NK-92 (cell line): ENCODE data around the gene CTPS2.
"Not testable (repeated sequence)": the region's sequence is repeated elsewhere in the genome, so short reads cannot be mapped to it uniquely, and the experiment has no call there.

Experiments used
- DNase-seq: peaks from one replicate; lab custom pipeline; 2025; ENCODE audit not compliant: unreplicated experiment; lab: John Stamatoyannopoulos, UW

The CTPS2 gene

DNA sequence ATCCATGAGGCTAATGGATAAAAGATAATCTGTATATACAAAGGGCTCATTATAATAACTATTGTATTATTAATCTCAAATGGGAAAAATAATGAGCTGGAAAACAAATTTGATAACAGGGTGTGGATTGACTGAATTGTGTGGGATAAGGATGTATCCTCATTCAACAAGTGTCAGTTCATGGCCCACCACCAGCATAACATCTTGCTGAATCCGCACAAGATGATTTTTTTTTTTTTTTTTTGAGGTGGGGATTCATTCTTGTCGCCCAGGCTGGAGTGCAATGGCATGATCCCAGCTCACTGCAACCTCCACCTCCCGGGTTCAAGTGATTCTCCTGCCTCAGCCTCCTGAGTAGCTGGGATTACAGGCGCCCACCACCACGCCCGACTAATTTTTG is 3.2 kb upstream of the CTPS2 start:
- not testable (repeated sequence) for DNase-seq

DNA sequence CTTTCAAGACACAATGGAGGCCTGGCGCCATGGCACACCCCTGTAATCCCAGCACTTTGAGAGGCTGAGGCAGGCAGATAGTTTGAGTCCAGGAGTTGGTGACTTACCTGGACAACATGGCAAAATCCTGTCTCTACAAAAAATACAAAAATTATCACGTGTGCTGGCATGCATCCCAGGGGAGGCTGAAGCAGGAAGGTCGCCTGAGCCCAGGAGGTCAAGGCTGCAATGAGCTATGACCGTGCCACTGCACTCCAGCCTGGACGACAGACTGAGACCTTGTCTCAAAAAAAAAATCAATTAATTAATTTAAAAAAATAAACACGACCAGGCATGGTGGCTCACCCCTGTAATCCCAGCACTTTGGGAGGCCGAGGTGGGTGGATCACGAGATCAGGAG is 2.0 kb upstream of the CTPS2 start:
- DNase-seq = no peak

DNA sequence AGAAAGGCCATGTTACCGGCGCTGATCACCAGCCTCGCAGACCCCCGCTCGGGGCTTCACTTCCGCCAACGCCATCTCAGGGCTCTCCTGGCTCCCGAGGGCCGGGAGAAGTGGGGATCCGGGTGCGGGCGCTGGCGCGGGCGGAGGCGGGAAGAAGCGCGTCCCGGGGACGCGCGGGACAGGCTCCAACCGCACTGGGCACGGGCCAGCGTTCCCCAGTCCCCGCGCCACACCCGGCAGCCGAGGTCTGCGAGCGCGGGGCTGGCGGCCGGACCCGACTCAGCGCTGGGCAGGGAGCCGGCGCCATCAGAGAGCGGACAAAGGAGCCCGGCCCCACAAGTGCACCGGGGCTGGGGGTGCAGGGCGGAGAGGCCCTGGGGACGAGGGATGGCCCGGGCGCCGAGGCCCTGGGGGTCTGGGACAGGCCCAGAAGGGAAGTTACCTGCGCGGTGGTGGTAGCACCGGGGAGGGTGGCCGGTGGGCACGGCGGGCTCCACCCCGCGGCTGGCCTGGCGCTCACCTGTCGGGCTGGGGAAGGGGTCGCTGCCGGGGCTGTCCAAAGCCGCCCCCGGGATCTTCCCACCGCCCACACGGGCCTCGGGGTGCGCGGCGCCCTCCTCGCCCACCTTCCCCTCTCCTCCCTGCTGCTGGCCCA is 449 bp downstream of the CTPS2 start:
- DNase-seq = no peak

DNA sequence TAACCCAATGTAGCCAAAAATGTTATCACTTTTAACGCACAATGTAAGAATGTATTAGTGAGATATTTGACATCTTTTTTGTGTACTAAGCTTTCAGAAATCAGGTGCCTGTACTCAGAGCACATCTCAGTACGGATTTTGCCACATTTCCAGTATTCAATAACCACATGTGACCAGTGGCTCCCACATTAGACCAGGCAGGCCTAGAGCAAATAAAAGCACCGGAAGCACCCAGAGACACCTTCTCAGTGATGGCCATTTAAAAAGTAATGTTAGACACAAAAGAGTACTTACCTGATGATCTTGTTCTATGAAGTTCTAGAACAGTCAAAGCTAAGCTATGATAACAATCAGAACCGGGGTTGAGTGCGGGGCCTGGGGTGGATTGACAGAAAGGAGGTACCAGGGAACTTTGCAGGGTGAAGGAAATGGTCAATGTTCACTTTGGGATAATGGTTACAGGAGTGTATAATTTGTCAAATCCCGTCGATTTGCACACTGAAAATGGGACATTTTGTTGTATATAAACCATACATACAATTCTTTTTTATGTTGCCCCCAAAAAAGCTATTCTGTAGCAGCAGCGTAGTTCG is 1.2 kb downstream of the CTPS2 start:
- DNase-seq = no peak

DNA sequence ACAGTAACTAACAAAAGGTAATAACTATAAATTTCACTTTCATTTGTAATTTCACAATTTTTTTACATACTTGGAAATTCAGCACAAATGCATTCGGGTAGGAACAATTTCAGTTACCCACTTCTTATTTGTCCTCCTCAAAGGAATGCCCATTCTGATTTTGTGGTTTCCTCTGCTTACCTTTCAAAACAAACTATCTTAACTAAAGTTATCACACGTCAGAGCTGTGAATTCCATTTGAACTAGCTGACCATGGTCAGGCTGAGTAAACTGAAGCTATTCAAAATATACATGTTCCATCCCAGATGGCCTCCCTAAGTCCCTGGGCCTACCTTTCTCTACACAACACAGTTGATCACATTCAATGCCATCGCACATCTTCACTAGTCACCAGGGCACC is 4.5 kb downstream of the CTPS2 start:
- DNase-seq = no peak

DNA sequence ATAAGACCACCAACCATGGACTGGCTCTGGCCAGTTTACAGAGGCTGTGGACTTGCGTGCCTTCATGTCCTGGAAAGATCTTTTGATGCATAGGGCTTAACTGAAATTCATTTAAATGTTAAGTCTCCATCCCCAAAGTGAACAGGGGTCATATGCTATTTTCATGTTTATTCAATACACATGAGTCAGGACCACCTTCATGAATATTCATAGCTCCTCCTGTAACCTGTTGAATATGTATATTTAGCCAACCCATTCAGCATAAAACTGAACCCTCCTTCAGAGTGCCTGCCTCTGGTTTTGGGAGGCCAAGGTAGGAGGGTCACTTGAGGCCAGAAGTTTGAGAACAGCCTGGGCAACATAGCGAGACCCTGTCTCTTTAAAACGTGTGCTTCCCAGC is 7.1 kb downstream of the CTPS2 start:
- DNase-seq = no peak

DNA sequence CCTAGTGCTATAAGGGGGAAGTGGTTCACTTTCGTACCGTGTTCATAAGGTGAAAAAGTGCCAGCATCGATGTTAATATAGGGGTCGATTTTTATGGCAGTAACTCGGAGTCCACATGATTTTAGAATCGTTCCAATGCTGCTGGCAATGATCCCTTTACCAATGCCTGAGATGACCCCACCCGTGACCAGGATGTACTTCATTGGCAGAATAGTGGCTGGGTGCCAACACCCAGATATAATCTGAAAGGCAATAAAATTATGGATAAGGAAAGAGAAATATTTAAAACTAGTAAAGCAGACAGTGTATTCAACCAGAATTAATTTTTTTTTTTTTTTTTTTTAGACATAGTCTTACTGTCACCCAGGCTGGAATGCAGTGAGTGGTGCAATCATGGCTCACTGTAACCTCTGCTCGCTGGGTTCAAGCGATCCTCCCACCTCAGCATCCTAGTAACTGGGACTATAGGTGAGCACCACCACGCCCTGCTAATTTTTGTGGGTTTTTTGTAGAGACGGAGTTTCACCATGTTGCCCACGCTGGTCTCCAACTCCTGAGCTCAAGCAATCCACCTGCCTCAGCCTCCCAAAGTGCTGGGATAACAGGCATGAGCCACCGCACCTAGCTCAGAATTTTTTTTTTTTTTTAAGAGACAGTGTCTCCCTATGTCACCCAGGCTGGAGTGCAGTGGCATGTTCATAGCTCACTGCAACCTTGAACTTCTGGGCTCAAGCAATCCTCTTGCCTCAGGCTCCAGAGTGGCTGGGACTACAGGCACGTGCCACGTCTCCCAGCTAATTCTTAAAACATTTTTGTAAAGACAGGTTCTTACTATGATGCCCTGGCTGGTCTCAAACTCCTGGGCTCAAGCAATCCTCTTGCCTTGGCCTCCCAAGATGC is 9.5 kb downstream of the CTPS2 start:
- no peak for DNase-seq

DNA sequence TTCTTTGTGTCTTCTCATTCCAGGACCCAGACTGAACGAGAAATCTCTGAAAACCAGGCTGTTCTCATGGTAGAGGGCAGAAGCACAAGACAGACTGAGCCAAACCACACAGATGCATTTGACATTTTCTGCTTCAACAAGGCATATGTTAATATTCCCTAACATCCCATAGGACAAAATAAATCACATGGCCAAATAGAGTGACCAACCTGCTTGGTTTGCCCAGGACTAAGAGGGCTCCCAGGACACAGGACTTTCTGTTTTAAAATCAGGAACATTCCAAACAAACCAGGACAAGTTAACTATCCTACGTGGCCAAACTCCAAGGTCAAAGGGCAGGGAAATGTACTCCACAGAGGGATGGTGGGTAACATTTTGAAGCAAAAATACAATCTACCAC is 11.7 kb downstream of the CTPS2 start:
- no peak for DNase-seq

DNA sequence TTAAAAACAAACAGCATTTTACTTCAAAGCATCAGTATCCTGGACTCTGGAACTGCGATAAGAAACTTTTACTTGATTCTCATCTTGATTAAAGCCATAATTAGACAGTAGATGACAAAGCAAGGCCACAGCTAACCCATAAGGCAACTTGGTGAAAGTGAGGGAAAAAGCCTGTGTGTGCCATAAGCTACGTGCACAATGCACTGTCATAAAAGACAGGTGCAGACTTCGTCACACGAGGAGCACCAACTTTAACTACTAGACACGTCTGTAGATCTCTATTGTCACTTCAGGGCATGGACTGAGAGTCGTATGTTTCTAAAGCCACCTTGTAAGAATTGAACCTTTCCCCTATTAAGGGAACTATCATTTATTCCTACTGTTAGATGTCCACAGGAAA is 13.1 kb downstream of the CTPS2 start:
- no peak for DNase-seq

DNA sequence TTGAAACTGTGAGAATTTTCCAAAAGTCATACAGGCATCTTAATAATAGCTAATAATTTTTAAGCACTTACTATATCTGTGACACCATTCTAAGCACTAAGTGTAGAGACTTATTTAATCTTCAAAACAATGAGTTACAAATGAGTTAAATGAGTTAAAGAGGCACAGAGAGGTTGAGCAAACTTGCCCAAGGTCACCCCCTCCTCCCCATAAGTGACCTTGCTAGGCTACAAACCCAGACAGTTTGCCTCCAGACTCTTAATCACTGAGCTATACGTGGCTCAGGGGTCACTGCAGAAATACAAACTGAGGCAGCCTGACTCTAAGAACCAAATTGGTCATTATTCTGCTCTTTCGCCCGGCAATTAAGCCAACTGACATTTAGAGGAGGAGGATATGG is 15.5 kb downstream of the CTPS2 start:
- no peak for DNase-seq

DNA sequence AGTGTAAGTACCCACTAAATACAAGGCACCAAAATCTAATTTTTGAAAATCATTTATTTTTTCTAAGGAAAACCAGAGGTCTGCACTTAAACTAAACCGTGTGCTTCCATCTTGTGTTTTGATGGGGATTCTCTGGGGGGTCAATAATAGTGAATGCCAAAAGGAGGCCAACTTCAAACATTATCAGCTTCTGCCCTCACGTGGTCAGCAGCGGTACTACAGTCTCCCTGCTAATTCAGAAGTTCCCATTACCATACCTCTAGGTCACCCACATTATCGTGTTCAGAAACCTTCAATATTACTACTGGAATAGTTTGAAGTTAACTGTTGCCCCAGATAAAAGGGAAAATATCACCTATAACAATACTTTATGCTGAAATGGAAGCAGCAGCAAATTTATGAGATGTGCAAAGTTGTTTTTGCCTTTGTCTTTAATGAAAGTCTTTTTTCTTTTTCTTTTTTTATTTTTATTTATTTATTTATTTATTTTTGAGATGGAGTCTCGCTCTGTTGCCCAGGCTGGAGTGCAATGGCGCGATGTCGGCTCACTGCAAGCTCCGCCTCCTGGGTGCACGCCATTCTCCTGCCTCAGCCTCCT is 17.3 kb downstream of the CTPS2 start:
- no peak for DNase-seq

DNA sequence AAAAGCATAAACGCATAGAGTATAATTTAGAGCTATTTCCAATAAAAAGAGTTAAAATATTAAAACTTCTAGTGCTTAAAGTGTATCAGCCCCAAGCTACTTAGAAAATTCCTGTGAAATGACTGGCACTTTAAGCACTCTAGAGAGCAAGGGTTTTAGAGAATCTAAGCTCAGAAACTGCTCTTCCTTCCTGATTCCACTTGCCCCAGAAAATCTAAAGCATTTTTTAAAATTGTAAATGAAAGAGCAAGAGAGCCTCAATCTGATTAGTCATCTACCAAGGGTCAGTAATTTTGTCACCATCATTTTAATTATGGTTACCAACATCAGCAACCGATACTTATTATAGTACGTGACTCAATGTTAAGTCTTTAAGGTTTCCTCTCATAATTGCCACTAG is 25.0 kb downstream of the CTPS2 start:
- no peak for DNase-seq

DNA sequence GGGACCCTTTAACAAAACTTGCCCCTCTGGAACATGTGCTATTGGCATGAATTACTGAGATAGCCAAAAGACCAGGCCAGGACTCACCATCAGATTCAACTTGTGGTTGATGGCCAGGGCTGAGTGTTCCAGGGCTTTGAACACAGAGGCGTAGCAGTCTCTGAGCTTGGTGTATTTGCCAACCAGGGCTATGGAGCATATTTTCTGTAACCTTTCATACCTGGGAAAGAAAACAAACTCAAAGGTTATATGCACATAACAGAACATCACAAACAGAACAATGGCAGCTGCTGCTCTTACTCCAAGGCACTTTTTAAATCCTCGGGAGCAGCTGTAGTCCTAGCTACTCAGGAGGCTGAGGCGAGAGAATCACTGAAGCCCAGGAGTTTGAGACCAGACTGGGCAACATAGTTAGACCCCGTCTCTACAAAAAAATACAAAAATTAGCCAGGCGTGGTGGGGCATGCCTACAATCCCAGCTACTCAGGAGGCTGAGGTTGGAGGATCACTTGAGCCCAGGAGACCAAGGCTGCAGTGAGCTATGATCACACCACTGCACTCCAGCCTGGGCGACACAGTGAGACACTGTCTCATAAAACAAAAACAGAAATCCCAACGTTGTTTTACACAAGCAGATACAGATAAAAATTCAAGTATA is 29.3 kb downstream of the CTPS2 start:
- DNase-seq = no peak

DNA sequence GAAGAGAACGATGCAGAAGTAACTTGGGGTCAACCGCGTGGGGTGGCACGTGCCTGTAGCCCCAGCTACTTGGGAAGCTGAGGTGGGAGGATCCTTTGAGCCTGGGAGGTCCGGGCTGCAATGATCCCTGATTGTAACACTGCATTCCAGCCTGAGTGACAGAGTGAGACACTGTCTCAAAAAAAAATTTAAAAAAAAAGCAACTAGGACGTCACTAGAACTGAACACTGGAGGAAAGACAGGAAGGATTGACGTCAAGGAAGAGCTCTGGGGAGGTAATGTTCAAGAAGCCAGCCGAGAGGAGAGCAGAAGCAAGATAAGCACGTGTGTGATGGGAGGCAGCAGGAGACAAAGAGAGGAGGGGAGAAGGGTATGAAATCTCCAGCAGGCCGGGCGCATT is 33.8 kb downstream of the CTPS2 start:
- DNase-seq = no peak

DNA sequence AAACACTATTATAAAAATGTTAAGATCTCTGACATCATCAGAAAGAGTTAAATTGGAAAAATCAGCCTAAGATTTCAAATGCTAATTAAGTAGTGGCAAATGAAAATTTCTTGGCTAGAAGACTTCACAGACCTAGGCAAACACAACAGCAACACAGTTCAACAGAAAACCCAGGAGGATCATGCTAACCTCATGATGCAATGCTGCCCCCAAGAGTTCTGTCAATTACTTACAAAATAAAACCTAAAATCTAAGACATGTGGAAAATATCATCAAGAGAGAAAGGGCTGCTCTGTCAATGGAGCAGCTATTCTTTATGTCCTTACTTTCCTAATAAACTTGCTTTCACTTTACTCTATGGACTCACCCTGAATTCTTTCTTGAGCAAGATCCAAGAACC is 41.5 kb downstream of the CTPS2 start:
- DNase-seq = no peak

DNA sequence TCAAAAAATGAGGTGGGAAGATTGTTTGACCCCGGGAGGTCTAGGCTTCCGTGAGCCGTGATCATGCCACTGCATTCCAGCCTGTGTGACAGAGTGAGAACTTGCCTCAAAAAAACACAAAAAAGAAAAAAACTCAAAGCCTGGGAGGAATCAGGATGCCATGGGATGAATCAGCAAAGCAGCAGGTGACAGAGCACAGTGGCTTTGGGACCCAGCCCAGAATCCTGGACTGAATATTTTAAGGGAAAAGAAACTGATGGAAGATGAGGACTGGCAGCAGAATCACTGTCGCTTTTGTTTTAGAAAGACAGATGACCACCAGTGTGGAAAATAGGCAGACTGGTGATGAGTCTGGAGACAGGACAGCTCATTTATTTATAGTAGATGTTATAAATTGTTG is 45.9 kb downstream of the CTPS2 start:
- DNase-seq = no peak

DNA sequence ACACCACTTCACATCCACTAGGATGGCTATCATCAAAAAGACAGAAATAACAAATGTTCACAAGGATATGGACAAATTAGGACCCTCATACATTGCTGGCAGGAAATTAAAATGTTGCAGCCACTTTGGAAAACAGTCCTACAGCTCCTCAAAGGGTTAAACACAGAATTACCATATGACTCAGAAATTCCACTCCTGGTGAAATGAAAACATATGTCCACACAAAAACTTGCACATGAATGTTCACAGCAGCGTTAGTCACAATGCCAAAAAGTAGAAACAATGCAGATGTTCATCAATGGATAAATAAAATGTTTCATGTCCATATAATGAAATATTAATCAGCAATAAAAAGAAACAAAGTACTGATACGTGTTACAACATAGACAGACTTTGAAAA is 47.4 kb downstream of the CTPS2 start:
- DNase-seq = no peak

DNA sequence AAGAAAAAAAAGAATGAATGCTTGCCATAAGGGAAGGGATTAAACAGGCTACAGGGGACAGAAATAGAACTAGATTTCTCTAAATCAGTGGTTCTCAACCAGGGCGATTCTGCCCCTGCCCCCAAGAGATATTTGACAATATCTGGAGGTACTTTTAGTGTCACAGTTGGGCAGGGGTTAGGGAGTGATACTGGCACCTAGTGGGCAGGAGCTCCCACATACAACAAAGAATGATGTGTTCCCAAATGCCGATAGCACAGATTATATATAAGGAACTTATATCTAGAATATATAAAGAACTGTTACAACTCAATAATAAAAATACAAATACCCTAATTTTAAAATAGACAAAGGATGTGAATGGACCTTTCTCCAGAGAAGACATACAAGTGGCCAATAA is 47.8 kb downstream of the CTPS2 start:
- no peak for DNase-seq

DNA sequence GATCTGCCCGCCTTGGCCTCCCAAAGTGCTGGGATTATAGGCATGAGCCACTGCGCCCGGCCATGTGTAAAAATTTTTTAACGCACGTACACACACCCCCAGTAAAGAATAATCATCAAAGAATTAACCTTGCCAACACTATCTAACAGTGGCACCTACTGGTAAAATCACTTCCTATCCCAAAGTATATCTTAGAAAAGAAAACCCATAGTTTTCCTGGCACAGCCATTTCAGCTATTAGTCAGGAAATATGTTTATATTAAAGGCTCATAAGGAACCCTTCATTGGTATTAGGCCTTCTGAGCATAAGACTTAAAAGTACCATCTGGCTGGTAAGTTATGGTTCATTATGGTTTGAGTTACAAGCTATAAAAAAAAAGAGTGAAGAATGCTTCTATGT is 48.4 kb downstream of the CTPS2 start:
- DNase-seq = no peak

DNA sequence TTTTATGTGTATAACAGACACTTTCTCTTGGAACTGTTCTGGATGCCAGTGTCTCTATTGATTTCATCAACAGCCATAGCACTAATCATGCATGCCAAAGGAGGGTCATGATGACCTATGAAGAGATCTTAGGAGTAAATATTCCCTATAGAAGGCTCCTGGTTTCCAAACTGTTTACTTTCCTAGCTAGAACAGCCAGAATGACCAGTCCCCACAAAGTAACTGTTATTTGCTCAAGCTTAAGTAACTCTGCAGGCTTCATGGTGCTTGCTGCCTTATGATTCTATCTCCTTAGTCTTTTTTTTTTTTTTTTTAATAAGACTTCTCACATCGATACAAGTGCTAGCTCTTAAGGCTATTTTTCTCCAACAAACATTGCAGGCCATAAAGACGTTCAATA is 50.1 kb downstream of the CTPS2 start:
- DNase-seq = no peak

DNA sequence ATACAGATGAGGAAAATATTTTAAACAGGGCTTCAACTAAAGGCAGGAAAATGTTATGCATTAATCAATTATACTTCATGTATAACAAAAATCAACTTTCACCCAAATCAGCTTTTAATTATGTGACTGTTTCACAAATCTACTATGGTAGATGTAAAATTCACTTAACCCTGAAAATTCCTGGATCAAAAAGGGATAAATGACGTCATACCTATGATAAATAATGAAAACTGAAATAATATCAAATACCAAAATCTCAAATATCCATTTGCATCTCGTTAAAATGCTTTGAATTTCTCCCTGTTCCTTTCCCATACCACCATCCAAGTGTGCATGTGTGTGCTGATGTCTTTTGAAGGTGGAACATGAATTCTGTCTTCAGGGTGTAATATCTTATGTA is 51.0 kb downstream of the CTPS2 start:
- DNase-seq = no peak
